HCT116 (cell line): Measurements from ENCODE around the gene SLC35F3. TPM values are rescaled to one million over a fixed set of nuclear protein-coding genes. Genes with fewer than 3 reads are reported as not detected.

Experiments used
- ATAC-seq: fragments of 200-7000 bp; cut with Tn5 transposase; 2 replicates; pipeline ENCODE4 v1.9.1; 2020; ENCODE audit warnings: mild to moderate bottlenecking, moderate library complexity
- BruUV-seq: library from RNA; stranded (reverse); fragments of 400-500 nt; replicated peaks from 2 replicates; lab custom pipeline; 2021; lab: Mats Ljungman, UMichigan
- CTCF ChIA-PET: fragments of 300-600 bp; sonication (Branson Sonifier 250); formaldehyde crosslinking; loops from one replicate; lab custom pipeline; 2021; ENCODE audit warnings: antibody characterized with exemption; lab: Charles Lee
- POLR2A ChIA-PET: fragments of 300-600, 350-600 bp; sonication (Branson Sonifier 250); formaldehyde crosslinking; loops from one replicate; lab custom pipeline; 2021; ENCODE audit warnings: antibody characterized with exemption; lab: Charles Lee
- RAD21 ChIA-PET, 2 experiments: fragments of 300-600 bp; sonication (Branson Sonifier 250); formaldehyde crosslinking; loops; one replicate each; lab custom pipeline; 2023; ENCODE audit warnings: low total read pairs in 2 of 2; ENCODE audit not compliant: uncharacterized antibody in 2 of 2, unreplicated experiment in 2 of 2, low non-redundant PET in 1 of 2; lab: Charles Lee
- DNase-seq: peaks from one replicate; pipeline ENCODE4 v3.0.0-alpha.2; 2010; ENCODE audit warnings: low read depth, low spot score
- H2AFZ ChIP-seq: fragments of 200-600 bp; shearing (Covaris generic), sonication (generic); 2 replicates; pipeline ENCODE4 v1.6.1; 2017; ENCODE audit warnings: low read depth, mixed run types, mixed read lengths, antibody characterized with exemption, low read length; ENCODE audit not compliant: poor library complexity, severe bottlenecking
- H3K27ac ChIP-seq: 2 replicates; pipeline ENCODE4 v1.5.1; 2012; ENCODE audit warnings: low read depth, low read length
- H3K27me3 ChIP-seq: fragments of 200-600 bp; sonication (generic); 2 replicates; pipeline ENCODE4 v1.6.1; 2016; ENCODE audit warnings: mixed run types, low read length, mixed read lengths; ENCODE audit not compliant: insufficient read depth
- H3K36me3 ChIP-seq, 2 experiments: fragments of 200-500 bp in 1 of 2; fragments of 200-600 bp in 1 of 2; sonication (Bioruptor generic) in 1 of 2; sonication (generic) in 1 of 2; 2 replicates each; pipeline versions ENCODE4 v1.5.1 to v1.6.1; 2014 to 2016; ENCODE audit warnings: low read length in 2 of 2, inconsistent platforms in 1 of 2, mixed read lengths in 1 of 2, mixed run types in 1 of 2; ENCODE audit not compliant: insufficient read depth in 2 of 2, control insufficient read depth in 1 of 2
- H3K4me1 ChIP-seq, 2 experiments: fragments of 200-600 bp in 1 of 2; sonication (generic) in 1 of 2; 2 replicates each; pipeline versions ENCODE4 v1.5.1 to v1.6.1; 2012 to 2017; ENCODE audit warnings: low read length in 2 of 2, inconsistent platforms in 1 of 2, mild to moderate bottlenecking in 1 of 2, mixed read lengths in 1 of 2, mixed run types in 1 of 2, moderate library complexity in 1 of 2; ENCODE audit not compliant: insufficient read depth in 2 of 2, control insufficient read depth in 1 of 2
- H3K4me2 ChIP-seq: fragments of 200-600 bp; sonication (generic); 2 replicates; pipeline ENCODE4 v1.6.1; 2017; ENCODE audit warnings: mixed run types, low read length, mixed read lengths
- H3K4me3 ChIP-seq, 2 experiments: fragments of 200-600 bp in 1 of 2; sonication (generic) in 1 of 2; replicated peaks in 1 of 2; 2 replicates each; pipeline ENCODE4 v1.5.1; 2011 to 2016; ENCODE audit warnings: low read length in 2 of 2, control low read depth in 1 of 2, low read depth in 1 of 2, mild to moderate bottlenecking in 1 of 2, mixed read lengths in 1 of 2, mixed run types in 1 of 2
- H3K79me2 ChIP-seq: fragments of 200-600 bp; sonication (generic); 2 replicates; pipeline ENCODE4 v1.6.1; 2017; ENCODE audit warnings: mild to moderate bottlenecking, mixed run types, low read length, moderate library complexity, mixed read lengths; ENCODE audit not compliant: insufficient read depth
- H3K9ac ChIP-seq: fragments of 200-600 bp; sonication (generic); 2 replicates; pipeline ENCODE4 v1.6.1; 2016; ENCODE audit warnings: low read length, mixed read lengths
- H3K9me2 ChIP-seq: fragments of 200-600 bp; sonication (generic), shearing (Covaris generic); 2 replicates; pipeline ENCODE4 v1.6.1; 2017; ENCODE audit warnings: mixed run types, mild to moderate bottlenecking, moderate library complexity; ENCODE audit not compliant: insufficient read depth
- H3K9me3 ChIP-seq, 2 experiments: fragments of 200-500 bp in 1 of 2; fragments of 200-600 bp in 1 of 2; sonication (Bioruptor generic) in 1 of 2; sonication (generic) in 1 of 2; 2 replicates each; pipeline ENCODE4 v1.6.1; 2014 to 2017; ENCODE audit warnings: low read length in 2 of 2, mixed read lengths in 2 of 2, inconsistent platforms in 1 of 2, low read depth in 1 of 2, mild to moderate bottlenecking in 1 of 2, mixed run types in 1 of 2, moderate library complexity in 1 of 2; ENCODE audit not compliant: control insufficient read depth in 1 of 2, insufficient read depth in 1 of 2
- H4K20me1 ChIP-seq: fragments of 200-600 bp; sonication (generic), shearing (Covaris generic); 2 replicates; pipeline ENCODE4 v1.6.1; 2017; ENCODE audit warnings: mixed run types, mild to moderate bottlenecking, moderate library complexity; ENCODE audit not compliant: insufficient read depth
- CBX3 ChIP-seq: IDR thresholded peaks from 2 replicates; pipeline ENCODE4 v1.6.1; 2012; ENCODE audit warnings: low read depth
- CEBPB ChIP-seq: IDR thresholded peaks from 2 replicates; pipeline ENCODE4 v1.6.1; 2012; ENCODE audit warnings: low read depth
- ELF1 ChIP-seq: IDR thresholded peaks from 2 replicates; pipeline ENCODE4 v1.6.1; 2012; ENCODE audit warnings: low read depth, borderline replicate concordance
- EZH2 ChIP-seq: fragments of 200-600 bp; sonication (generic); IDR thresholded peaks from 2 replicates; pipeline ENCODE4 v1.6.1; 2017; ENCODE audit warnings: antibody characterized with exemption, mixed run types
- EZH2phosphoT487 ChIP-seq: fragments of 200-600 bp; IDR thresholded peaks from 2 replicates; pipeline ENCODE4 v1.6.1; 2018; ENCODE audit warnings: antibody characterized with exemption, borderline replicate concordance
- FOSL1 ChIP-seq: IDR thresholded peaks from 2 replicates; pipeline ENCODE4 v1.6.1; 2012; ENCODE audit warnings: low read depth
- POLR2A ChIP-seq: IDR thresholded peaks from 2 replicates; pipeline ENCODE4 v1.7.0; 2011; ENCODE audit warnings: borderline replicate concordance; ENCODE audit not compliant: insufficient read depth, insufficient read length; ENCODE audit errors: extremely low read depth
- SIN3A ChIP-seq: IDR thresholded peaks from 2 replicates; pipeline ENCODE4 v1.6.1; 2012; ENCODE audit warnings: low read depth
- SP1 ChIP-seq: IDR thresholded peaks from 2 replicates; pipeline ENCODE4 v1.6.1; 2012; ENCODE audit warnings: low read depth
- SRF ChIP-seq: IDR thresholded peaks from 2 replicates; pipeline ENCODE4 v1.6.1; 2012; ENCODE audit warnings: low read depth
- TCF7L2 ChIP-seq: IDR thresholded peaks from 2 replicates; pipeline ENCODE4 v1.7.0; 2011; ENCODE audit warnings: borderline replicate concordance, inconsistent platforms; ENCODE audit not compliant: insufficient read depth, insufficient read length; ENCODE audit errors: extremely low read depth
- ZFX ChIP-seq: fragments of 450-650 bp; IDR thresholded peaks from 2 replicates; pipeline ENCODE4 v1.6.1; 2017
- ZNF274 ChIP-seq: fragments of 200-500 bp; sonication (Bioruptor generic); IDR thresholded peaks from 2 replicates; pipeline ENCODE4 v1.6.1; 2014; ENCODE audit warnings: mild to moderate bottlenecking, low read depth, low read length, inconsistent platforms
- intact Hi-C: fragments of 100-400 bp; cut with micrococcal nuclease; formaldehyde crosslinking; loops from 2 replicates; pipeline ENCODE4 v1.10.0; 2022
- total RNA-seq: library from RNA; stranded (reverse); gene quantifications from one replicate; pipeline ENCODE4 v1.2.1, GENCODE V29; 2021; ENCODE audit not compliant: unreplicated experiment
- TF ChIP-seq, protein P1 (sequence below): IDR thresholded peaks from 2 replicates; pipeline ENCODE4 v1.6.1; 2012
- TF ChIP-seq, protein P2 (sequence below): IDR thresholded peaks from 2 replicates; pipeline ENCODE4 v1.6.1; 2011; ENCODE audit warnings: mild to moderate bottlenecking, low read length, moderate library complexity; ENCODE audit not compliant: insufficient replicate concordance; ENCODE audit errors: extremely low read depth
- TF ChIP-seq, protein P3 (sequence below), 3 experiments: fragments of 200-600 bp in 1 of 3; sonication (generic) in 1 of 3; IDR thresholded peaks in 2 of 3; conservative IDR thresholded peaks in 1 of 3; 2 replicates each; pipeline ENCODE4 v1.5.1; 2012 to 2017; ENCODE audit warnings: low read depth in 2 of 3, low read length in 2 of 3, antibody characterized with exemption in 1 of 3, borderline replicate concordance in 1 of 3, control low read depth in 1 of 3, mild to moderate bottlenecking in 1 of 3, mixed read lengths in 1 of 3, mixed run types in 1 of 3, moderate library complexity in 1 of 3; ENCODE audit not compliant: insufficient read depth in 1 of 3

SLC35F3 gene
- total RNA-seq, 1 experiment from 2014 or later = 6.4 TPM

- no peak for ATAC-seq
- H3K4me3 ChIP-seq = no peak overlapping the region
Observed at GRCh38 chr1:234362558-234362957, 458.1 kb downstream of the SLC35F3 start.

DNA sequence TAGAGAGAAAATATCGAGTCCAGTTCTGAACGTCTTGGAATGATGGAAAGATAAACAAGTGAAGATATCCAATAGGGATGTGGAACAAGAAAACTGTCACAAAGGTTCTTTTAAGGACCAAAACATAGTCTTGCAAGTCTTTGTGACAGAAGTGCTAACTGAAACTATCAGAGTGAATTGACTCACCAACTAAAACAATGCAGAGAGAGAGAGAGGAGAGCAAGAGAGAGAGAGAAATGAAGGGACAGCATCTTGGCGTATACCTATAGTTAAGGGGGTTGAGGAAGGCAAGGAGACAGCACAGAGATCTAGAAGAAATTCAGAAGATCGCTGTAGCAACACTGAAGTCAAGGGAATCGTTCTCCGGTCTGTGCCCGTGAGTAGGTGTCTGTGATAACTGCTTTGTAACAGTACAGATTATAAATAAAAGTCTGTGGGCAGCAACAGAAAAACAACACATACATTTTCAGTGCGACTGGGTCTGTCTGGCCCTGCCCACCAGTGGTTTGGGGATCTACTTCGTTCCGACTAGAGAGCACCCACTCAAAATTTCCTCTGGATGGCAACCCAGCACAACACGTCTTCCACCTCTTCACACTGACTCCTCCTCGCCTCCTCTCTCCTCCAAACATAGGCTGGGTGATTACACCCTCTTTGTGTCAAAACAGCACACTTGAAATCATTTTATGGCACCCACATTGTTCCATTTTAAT is 464.0 kb downstream of the SLC35F3 start:
- TF ChIP-seq CBX3 = no peak
- no peak for TF ChIP-seq EZH2phosphoT487
- no peak for TF ChIP-seq SIN3A
- TF ChIP-seq, protein P1, sequence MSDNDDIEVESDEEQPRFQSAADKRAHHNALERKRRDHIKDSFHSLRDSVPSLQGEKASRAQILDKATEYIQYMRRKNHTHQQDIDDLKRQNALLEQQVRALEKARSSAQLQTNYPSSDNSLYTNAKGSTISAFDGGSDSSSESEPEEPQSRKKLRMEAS = no peak
- no peak for TF ChIP-seq ELF1
- TF ChIP-seq ZNF274 = no peak
- no peak for TF ChIP-seq SRF
- TF ChIP-seq, protein P2, sequence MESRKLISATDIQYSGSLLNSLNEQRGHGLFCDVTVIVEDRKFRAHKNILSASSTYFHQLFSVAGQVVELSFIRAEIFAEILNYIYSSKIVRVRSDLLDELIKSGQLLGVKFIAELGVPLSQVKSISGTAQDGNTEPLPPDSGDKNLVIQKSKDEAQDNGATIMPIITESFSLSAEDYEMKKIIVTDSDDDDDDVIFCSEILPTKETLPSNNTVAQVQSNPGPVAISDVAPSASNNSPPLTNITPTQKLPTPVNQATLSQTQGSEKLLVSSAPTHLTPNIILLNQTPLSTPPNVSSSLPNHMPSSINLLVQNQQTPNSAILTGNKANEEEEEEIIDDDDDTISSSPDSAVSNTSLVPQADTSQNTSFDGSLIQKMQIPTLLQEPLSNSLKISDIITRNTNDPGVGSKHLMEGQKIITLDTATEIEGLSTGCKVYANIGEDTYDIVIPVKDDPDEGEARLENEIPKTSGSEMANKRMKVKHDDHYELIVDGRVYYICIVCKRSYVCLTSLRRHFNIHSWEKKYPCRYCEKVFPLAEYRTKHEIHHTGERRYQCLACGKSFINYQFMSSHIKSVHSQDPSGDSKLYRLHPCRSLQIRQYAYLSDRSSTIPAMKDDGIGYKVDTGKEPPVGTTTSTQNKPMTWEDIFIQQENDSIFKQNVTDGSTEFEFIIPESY = no peak
- no peak for TF ChIP-seq CEBPB
- no peak for TF ChIP-seq EZH2
- TF ChIP-seq POLR2A = no peak
- no peak for TF ChIP-seq FOSL1
- TF ChIP-seq, protein P3, sequence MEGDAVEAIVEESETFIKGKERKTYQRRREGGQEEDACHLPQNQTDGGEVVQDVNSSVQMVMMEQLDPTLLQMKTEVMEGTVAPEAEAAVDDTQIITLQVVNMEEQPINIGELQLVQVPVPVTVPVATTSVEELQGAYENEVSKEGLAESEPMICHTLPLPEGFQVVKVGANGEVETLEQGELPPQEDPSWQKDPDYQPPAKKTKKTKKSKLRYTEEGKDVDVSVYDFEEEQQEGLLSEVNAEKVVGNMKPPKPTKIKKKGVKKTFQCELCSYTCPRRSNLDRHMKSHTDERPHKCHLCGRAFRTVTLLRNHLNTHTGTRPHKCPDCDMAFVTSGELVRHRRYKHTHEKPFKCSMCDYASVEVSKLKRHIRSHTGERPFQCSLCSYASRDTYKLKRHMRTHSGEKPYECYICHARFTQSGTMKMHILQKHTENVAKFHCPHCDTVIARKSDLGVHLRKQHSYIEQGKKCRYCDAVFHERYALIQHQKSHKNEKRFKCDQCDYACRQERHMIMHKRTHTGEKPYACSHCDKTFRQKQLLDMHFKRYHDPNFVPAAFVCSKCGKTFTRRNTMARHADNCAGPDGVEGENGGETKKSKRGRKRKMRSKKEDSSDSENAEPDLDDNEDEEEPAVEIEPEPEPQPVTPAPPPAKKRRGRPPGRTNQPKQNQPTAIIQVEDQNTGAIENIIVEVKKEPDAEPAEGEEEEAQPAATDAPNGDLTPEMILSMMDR (IDR thresholded peaks at IDR 0.05 in 2 of 3, conservative IDR thresholded peaks at IDR 0.05 in 1 of 3; ENCODE audit: borderline replicate concordance in 1 of 3, insufficient read depth in 1 of 3, low read depth in 2 of 3, low read length in 2 of 3) = no peak
- TF ChIP-seq ZFX = no peak
- H3K9me2 ChIP-seq = no peaks in the 10 kb centered on the region
- DNase-seq = no peak
- ATAC-seq = no peak
- no peak overlapping the region for H3K9ac ChIP-seq
- H3K4me3 ChIP-seq = no peak overlapping the region
- no peaks in the 10 kb centered on the region for H3K36me3 ChIP-seq
- no peak overlapping the region for H3K27ac ChIP-seq
- 0 out of 4 replicates have a peak, but pooled peaks cover 0 to 4% of the 10 kb centered on the region in 2 experiments for H3K4me1 ChIP-seq
- BruUV-seq = no TSS peak
- no peaks in the 10 kb centered on the region for H3K9me3 ChIP-seq
- H3K4me2 ChIP-seq = no peak overlapping the region
- POLR2A ChIA-PET = no interaction called here
- 0 out of 2 replicates have a peak, but pooled peaks cover 8% of the 10 kb centered on the region for H3K79me2 ChIP-seq
- H3K27me3 ChIP-seq = no peaks in the 10 kb centered on the region
- no peak overlapping the region for H2AFZ ChIP-seq
- RAD21 ChIA-PET = no interaction called here
- CTCF ChIA-PET = no interaction called here
- intact Hi-C loops = no loop called here
- no peaks in the 10 kb centered on the region for H4K20me1 ChIP-seq

More at GRCh38 chr1:234362558-234362957, 458.1 kb downstream of the SLC35F3 start:
- H3K9me2 ChIP-seq = no peaks in the 10 kb centered on the region
- ChIA-PET CTCF (interaction anchor here (1.2 kb wide), 1 partner anchor 36 kb away, joined by 4 read pairs; no protein-coding TSS in a partner anchor), RAD21 (no interaction called here), POLR2A (no interaction called here)
- no peaks in the 10 kb centered on the region for H3K79me2 ChIP-seq
- no peak overlapping the region for H3K27ac ChIP-seq
- no peak overlapping the region for H3K9ac ChIP-seq
- H4K20me1 ChIP-seq = no peaks in the 10 kb centered on the region
- H3K4me1 ChIP-seq = no peaks in the 10 kb centered on the region
- H3K9me3 ChIP-seq = no peaks in the 10 kb centered on the region
- no peaks in the 10 kb centered on the region for H3K36me3 ChIP-seq
- DNase-seq = no peak
- no TSS peak for BruUV-seq
- H2AFZ ChIP-seq = no peak overlapping the region
- H3K4me2 ChIP-seq = no peak overlapping the region
- TF ChIP-seq SP1 (no peak), ZNF274 (no peak), TCF7L2 (no peak), EZH2 (no peak), ELF1 (no peak)
- H3K27me3 ChIP-seq = no peaks in the 10 kb centered on the region
- intact Hi-C loops = no loop called here
